ENCODE measurements around the gene ARID2.

DNA sequence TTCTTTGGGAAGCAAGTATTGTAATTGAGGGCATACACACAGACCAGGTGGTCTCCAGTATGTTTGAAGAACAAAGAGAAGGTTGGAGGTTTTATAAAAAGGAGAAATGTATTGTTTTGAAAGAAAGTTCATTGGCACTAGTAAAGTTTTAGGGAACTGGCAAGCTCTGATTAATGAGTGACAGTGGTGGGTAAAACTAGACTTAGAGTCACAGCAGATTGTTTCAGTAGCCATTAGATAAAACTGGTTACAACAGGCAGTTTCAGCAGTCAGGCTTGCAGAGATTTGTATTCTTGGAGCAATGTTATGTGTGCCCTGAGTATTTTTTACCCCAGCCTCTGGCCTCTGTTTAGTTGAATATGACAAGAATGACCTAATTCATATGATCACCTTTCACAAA is 49.1 kb upstream of the ARID2 start:
- TF ChIP-seq, protein P1, sequence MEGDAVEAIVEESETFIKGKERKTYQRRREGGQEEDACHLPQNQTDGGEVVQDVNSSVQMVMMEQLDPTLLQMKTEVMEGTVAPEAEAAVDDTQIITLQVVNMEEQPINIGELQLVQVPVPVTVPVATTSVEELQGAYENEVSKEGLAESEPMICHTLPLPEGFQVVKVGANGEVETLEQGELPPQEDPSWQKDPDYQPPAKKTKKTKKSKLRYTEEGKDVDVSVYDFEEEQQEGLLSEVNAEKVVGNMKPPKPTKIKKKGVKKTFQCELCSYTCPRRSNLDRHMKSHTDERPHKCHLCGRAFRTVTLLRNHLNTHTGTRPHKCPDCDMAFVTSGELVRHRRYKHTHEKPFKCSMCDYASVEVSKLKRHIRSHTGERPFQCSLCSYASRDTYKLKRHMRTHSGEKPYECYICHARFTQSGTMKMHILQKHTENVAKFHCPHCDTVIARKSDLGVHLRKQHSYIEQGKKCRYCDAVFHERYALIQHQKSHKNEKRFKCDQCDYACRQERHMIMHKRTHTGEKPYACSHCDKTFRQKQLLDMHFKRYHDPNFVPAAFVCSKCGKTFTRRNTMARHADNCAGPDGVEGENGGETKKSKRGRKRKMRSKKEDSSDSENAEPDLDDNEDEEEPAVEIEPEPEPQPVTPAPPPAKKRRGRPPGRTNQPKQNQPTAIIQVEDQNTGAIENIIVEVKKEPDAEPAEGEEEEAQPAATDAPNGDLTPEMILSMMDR (IDR thresholded peaks at IDR 0.05) = no peak
- TF ChIP-seq POLR2A (IDR thresholded peaks at IDR 0.05) = no peak

Data from right lobe of liver (tissue), 4 donors.